ENCODE data around the gene COL17A1.

The COL17A1 gene

GRCh38 chr10:104109908-104110662, 24.4 kb upstream of the COL17A1 start:
- Histone ChIP-seq H3K4me1 (ENCODE audit: insufficient read depth, low read length) (no peaks in the 10 kb centered on the region), H3K36me3 (ENCODE audit: insufficient read depth, low read length) (no peaks in the 10 kb centered on the region), H4K20me1 (ENCODE audit: insufficient read depth, low read length) (no peaks in the 10 kb centered on the region), H3K4me2 (ENCODE audit: insufficient read depth, low read length) (no peak overlapping the region), H3K27me3 (ENCODE audit: insufficient read depth, low read length, poor library complexity) (peaks cover 13% of the 10 kb centered on the region), H3K9ac (ENCODE audit: low read depth, low read length) (no peak overlapping the region), H3K27ac (ENCODE audit: low read length) (no peak overlapping the region), H3K4me3 (ENCODE audit: low read depth in 1 of 2, low read length in 2 of 2) (no peak overlapping the region), H3K79me2 (ENCODE audit: insufficient read depth, low read length) (no peaks in the 10 kb centered on the region), H3K9me3 (ENCODE audit: insufficient read depth, low read length, severe bottlenecking) (no peaks in the 10 kb centered on the region), H2AFZ (ENCODE audit: low read depth, low read length) (no peak overlapping the region)
- DNase-seq (no peak), ATAC-seq (ENCODE audit: insufficient read depth, low read depth) (no peak)
- no peak for TF ChIP-seq CTCF (IDR thresholded peaks at IDR 0.05; ENCODE audit: borderline replicate concordance, extremely low read depth, low read length, poor library complexity, severe bottlenecking)
- no peak for TF ChIP-seq EZH2 (IDR thresholded peaks at IDR 0.05; ENCODE audit: borderline replicate concordance, low read depth, low read length, severe bottlenecking)

DNA sequence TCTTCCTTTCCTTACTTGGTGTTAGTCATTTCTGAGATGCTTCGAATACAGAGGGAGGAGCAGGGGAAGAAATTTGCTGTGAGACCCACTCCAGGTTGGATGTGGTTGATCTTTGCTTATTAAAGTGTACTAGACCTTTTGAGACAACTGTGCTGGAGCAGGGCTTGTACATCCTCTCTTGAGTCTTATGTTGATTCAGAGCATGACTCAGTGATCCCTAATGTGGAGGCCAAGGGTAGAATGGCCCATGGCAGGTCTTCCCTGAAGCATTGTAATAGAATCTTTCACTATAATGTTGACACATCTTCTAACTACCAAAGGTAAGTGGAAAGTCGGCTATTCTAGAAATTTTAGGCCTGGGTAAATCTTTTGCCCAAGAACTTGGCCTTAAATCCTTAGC, 19.2 kb upstream of the COL17A1 start:
- Histone ChIP-seq H3K4me2 (ENCODE audit: insufficient read depth, low read length) (no peak overlapping the region), H4K20me1 (ENCODE audit: insufficient read depth, low read length) (no peaks in the 10 kb centered on the region), H3K79me2 (ENCODE audit: insufficient read depth, low read length) (no peaks in the 10 kb centered on the region), H3K9me3 (ENCODE audit: insufficient read depth, low read length, severe bottlenecking) (no peaks in the 10 kb centered on the region), H3K27ac (ENCODE audit: low read length) (no peak overlapping the region), H3K27me3 (ENCODE audit: insufficient read depth, low read length, poor library complexity) (peaks cover 21% of the 10 kb centered on the region), H3K4me3 (ENCODE audit: low read depth in 1 of 2, low read length in 2 of 2) (no peak overlapping the region), H3K9ac (ENCODE audit: low read depth, low read length) (no peak overlapping the region), H3K4me1 (ENCODE audit: insufficient read depth, low read length) (no peaks in the 10 kb centered on the region), H2AFZ (ENCODE audit: low read depth, low read length) (no peak overlapping the region), H3K36me3 (ENCODE audit: insufficient read depth, low read length) (no peaks in the 10 kb centered on the region)
- no peak for DNase-seq
- no peak for TF ChIP-seq EZH2 (IDR thresholded peaks at IDR 0.05; ENCODE audit: borderline replicate concordance, low read depth, low read length, severe bottlenecking)
- no peak for TF ChIP-seq CTCF (IDR thresholded peaks at IDR 0.05; ENCODE audit: borderline replicate concordance, extremely low read depth, low read length, poor library complexity, severe bottlenecking)
- ATAC-seq (ENCODE audit: insufficient read depth, low read depth), result no peak

GRCh38 chr10:104104418-104104817, 18.7 kb upstream of the COL17A1 start:
- Histone ChIP-seq H2AFZ (ENCODE audit: low read depth, low read length) (no peak overlapping the region), H3K27ac (ENCODE audit: low read length) (no peak overlapping the region), H3K79me2 (ENCODE audit: insufficient read depth, low read length) (no peaks in the 10 kb centered on the region), H3K27me3 (ENCODE audit: insufficient read depth, low read length, poor library complexity) (peaks cover 16% of the 10 kb centered on the region), H4K20me1 (ENCODE audit: insufficient read depth, low read length) (no peaks in the 10 kb centered on the region), H3K36me3 (ENCODE audit: insufficient read depth, low read length) (no peaks in the 10 kb centered on the region), H3K4me1 (ENCODE audit: insufficient read depth, low read length) (no peaks in the 10 kb centered on the region), H3K9ac (ENCODE audit: low read depth, low read length) (no peak overlapping the region), H3K4me2 (ENCODE audit: insufficient read depth, low read length) (no peak overlapping the region), H3K4me3 (ENCODE audit: low read depth in 1 of 2, low read length in 2 of 2) (no peak overlapping the region), H3K9me3 (ENCODE audit: insufficient read depth, low read length, severe bottlenecking) (no peaks in the 10 kb centered on the region)
- no peak for TF ChIP-seq EZH2 (IDR thresholded peaks at IDR 0.05; ENCODE audit: borderline replicate concordance, low read depth, low read length, severe bottlenecking)
- no peak for TF ChIP-seq CTCF (IDR thresholded peaks at IDR 0.05; ENCODE audit: borderline replicate concordance, extremely low read depth, low read length, poor library complexity, severe bottlenecking)
- DNase-seq, result no peak
- ATAC-seq (ENCODE audit: insufficient read depth, low read depth), result no peak

Data from DND-41 (cell line).